ENCODE results near the gene KCNQ1OT1. TPM values are rescaled to one million over a fixed set of nuclear protein-coding genes. Genes with fewer than 3 reads are reported as not detected.

The KCNQ1OT1 gene
- total and polyA plus RNA-seq, 9 of the 15 experiments (the other 6 are each of a cell fraction or from before 2014, with no cell fraction given), result 0.04 to 2.3 (median 0.74) TPM

DNA sequence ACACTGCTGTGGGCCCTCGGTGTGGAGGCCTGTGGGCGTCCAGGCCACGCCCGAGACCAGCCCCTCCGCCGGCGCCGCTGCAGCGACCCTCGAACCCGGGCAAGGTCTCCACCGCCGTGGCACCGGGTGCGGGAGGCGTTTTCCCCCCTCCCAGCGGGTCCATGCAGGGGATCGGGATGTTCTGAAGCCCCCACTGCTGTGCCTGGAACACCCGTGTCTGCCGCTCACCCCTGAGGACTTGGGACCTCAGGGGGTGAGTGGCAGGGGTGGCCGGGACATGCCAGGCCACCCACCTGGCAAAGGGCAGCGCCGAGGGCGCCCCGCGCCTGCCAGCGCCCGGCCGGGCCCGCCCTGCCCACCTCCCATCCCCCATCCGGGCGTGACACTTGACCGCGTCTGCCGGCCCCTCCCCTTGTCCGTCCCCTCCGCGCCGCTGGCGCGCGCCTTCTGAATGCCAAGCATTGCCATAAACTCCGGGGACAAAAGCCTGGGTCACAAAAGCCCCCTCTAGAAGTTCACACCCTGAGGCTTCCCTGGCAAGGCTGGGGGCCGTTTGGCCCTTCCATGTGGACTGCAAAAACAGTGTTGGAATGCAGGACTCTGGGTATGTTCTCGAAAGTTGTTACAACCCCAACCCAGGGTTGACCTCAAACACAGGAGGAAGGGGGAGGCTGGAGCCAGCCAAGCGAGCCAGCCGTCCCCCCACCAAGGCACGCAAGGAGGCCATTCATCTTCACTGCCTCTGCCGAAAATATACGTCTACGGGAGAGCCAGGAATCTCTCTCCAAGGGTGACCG lies 819 bp upstream of the KCNQ1OT1 start (continued):
- peak; percentile 53; the same call in 1 of the 2 replicates for TF ChIP-seq BRD4 (IDR thresholded peaks at IDR 0.05)
- no peak for TF ChIP-seq NFE2L1 (tag; IDR thresholded peaks at IDR 0.05; ENCODE audit: borderline replicate concordance, low read depth)

DNA sequence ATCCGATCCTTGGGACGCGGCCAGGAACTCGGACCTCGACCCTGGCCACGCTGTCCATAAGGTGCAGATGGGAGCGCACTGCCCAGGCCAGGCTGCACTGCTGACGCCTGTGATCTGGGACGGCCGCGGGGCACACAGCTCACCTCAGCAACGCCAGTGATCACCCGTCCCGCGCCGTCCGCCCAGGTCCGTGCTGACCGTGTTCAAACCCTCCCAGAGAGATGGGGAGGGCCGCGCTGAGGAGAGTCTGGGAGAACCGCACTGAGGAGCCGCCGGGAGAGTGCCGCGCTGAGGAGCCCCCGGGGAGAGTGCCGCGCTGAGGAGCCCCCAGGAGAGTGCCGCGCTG lies 636 bp downstream of the KCNQ1OT1 start:
- Histone ChIP-seq H3K4me2 (ENCODE audit: insufficient read depth, low read length) (peak overlapping the region; percentile 86), H3K9me3 (replicated peaks; ENCODE audit: control insufficient read depth, insufficient read depth, low read depth, low read length) (no peaks in the 10 kb centered on the region), H3K79me2 (ENCODE audit: control insufficient read depth, insufficient read depth, low read length) (peaks cover 60% of the 10 kb centered on the region), H3K27me3 (ENCODE audit: control insufficient read depth in 2 of 2, insufficient read depth in 2 of 2, low read length in 2 of 2) (no peaks in the 10 kb centered on the region), H3K9ac (ENCODE audit: insufficient read depth in 1 of 2, low read depth in 2 of 2, low read length in 2 of 2) (peak overlapping the region; percentile 84 to 98), H3K4me1 (replicated peaks in 1 of 2; ENCODE audit: control insufficient read depth in 2 of 2, insufficient read depth in 2 of 2, low read length in 2 of 2) (peaks cover 22 to 47% of the 10 kb centered on the region in 2 experiments; a peak in 4 of 5 replicates), H3K4me3 (peak overlapping the region; percentile 69), H3K36me3 (ENCODE audit: control insufficient read depth, insufficient read depth, low read length) (peaks cover 26% of the 10 kb centered on the region), H3K27ac (ENCODE audit: extremely low read depth, low read depth, low read length) (peak overlapping the region; percentile 73), H4K20me1 (replicated peaks; ENCODE audit: control insufficient read depth, insufficient read depth, low read length) (peaks cover 38% of the 10 kb centered on the region), H2AFZ (ENCODE audit: low read depth, low read length) (no peak overlapping the region), H3K9me1 (ENCODE audit: control insufficient read depth, insufficient read depth, low read length) (no peaks in the 10 kb centered on the region)
- WGBS (ENCODE audit: insufficient coverage, low coverage, missing lambda C conversion rate), result 28% methylated on average over 31 of the region's 31 CpGs
- FAIRE-seq, result no peak
- intact Hi-C loops (cut with micrococcal nuclease) (loop anchor here (5.0 to 10.0 kb wide), 2 partner anchors 164 to 188 kb away; partner anchors contain the start of gene CDKN1C), in situ Hi-C loops (cut with MboI) (no loop called here)
- DNase-seq (ENCODE audit: extremely low read depth in 1 of 4, low spot score in 3 of 4), result peak in 2 of 4 experiments; percentile 36 to 47
- BruUV-seq (replicated peaks), result no TSS peak
- POLR2A ChIA-PET, result interaction anchor here (0.7 to 2.0 kb wide), 14 partner anchors 9 to 193 kb away, joined by 3 to 20 read pairs (median 5); partner anchors contain the start of gene CDKN1C
- CTCF ChIA-PET (ENCODE audit: low intra/inter-chr PET ratio), result no interaction called here
- peak; percentile 52 for ATAC-seq
- peak; percentile 32; the same call in 1 of the 2 replicates for TF ChIP-seq NFIC (IDR thresholded peaks at IDR 0.05)
- TF ChIP-seq, protein P1, sequence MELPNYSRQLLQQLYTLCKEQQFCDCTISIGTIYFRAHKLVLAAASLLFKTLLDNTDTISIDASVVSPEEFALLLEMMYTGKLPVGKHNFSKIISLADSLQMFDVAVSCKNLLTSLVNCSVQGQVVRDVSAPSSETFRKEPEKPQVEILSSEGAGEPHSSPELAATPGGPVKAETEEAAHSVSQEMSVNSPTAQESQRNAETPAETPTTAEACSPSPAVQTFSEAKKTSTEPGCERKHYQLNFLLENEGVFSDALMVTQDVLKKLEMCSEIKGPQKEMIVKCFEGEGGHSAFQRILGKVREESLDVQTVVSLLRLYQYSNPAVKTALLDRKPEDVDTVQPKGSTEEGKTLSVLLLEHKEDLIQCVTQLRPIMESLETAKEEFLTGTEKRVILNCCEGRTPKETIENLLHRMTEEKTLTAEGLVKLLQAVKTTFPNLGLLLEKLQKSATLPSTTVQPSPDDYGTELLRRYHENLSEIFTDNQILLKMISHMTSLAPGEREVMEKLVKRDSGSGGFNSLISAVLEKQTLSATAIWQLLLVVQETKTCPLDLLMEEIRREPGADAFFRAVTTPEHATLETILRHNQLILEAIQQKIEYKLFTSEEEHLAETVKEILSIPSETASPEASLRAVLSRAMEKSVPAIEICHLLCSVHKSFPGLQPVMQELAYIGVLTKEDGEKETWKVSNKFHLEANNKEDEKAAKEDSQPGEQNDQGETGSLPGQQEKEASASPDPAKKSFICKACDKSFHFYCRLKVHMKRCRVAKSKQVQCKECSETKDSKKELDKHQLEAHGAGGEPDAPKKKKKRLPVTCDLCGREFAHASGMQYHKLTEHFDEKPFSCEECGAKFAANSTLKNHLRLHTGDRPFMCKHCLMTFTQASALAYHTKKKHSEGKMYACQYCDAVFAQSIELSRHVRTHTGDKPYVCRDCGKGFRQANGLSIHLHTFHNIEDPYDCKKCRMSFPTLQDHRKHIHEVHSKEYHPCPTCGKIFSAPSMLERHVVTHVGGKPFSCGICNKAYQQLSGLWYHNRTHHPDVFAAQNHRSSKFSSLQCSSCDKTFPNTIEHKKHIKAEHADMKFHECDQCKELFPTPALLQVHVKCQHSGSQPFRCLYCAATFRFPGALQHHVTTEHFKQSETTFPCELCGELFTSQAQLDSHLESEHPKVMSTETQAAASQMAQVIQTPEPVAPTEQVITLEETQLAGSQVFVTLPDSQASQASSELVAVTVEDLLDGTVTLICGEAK (IDR thresholded peaks at IDR 0.05), result peak; percentile 11; the same call in 1 of the 2 replicates
- TF ChIP-seq, protein P1 (CRISPR knock-in tag; IDR thresholded peaks at IDR 0.05), result no peak
